Anterior cingulate cortex (tissue), 58 donors: ENCODE results near the gene TNS1.

Experiments used
- DNase-seq, 58 donors: peaks; one replicate each; lab custom pipeline; 2025; lab: John Stamatoyannopoulos, UW

The TNS1 gene

DNA sequence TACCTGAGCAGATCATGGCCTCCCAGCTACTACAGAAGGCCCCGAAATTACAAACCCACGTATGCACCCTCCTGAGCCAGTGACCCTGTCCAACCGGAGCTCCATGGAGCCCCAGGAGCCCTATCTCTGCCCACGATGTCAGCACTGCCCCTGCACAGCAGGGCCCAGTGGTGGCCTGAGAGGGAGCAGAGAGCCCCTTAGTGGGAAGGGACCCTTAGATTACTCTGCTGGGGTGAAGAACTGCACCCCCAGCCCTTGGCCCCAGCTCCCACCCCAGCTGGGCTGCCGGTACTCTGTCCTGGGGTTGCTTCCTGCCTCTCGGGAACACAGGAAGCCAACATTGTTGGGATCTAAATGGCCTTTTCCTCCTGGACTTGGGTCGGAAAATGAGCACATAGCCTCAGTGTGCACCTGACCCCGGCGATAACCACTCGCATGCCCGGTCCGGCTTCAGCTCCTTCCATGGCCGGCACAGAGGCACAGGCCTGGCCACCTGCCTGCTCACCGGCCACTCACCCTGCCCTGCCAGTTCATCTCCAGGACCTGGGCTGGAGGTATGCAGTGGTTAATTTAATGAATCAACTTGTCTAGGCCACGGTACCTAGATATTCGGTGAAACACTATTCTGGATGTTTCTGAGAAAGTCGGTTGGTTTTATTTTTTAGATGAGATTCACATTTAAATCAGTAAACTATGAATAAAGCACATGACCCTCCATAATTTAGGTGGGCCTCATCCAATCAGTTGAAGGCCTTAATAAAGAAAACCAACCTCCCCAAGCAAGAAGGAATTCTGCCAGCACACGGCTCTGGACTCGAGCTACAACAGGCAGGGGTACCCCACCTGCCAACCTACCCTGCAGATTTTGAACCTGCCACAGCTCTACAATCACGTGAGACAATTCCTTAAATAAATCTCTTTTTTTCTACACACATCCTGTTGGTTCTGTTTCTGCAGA, 19.2 kb downstream of the TNS1 start:
- DNase-seq, result no peak

DNA sequence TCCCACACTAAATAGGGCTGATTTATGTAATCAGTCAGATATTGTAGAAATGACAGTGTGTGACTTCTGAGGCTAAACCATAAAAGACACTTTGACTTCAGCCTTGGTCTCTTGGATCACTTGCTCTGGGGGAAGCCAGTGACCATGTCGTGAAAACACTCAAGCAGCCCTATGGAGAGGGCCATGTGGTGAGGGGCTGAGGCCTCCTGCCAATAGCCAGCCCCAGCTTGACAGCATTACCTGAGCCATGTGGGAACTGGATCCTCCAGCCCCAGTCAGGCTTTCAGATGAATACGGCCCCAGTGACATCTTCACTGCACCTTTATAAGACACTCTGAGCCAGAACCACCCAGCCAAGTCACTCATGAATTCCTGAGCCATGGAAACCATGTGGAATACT, 20.8 kb downstream of the TNS1 start:
- DNase-seq, result no peak

DNA sequence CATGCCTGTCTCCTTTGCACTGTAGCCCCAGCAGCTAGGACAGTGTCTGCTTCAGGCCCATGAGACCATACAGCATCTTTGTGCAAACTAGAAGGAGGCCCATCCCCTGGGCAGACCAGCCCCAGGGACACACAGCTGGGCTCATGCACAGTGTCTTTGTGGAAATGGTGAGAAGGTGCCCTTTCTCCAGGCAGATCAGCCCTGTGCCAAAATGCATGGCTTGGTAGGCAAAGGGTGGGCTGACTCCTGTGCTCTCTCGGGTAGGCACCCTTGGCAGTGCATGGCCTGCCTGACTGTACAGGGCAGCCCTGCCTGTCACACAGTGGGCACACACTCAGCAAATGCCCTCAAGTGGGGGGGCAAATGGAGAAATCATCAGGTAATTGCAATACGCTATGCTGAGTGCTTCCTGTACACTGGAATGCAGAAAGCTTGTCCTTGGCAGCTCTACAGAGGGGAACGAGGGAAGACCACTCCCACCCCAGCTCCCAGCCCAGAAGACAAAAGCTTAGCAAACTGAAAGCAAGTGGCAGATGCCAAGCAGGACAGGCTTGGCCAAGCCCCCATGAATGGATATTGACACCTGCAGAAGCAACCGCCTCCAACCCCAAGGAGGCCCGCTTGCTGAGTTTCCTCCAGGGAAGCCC, 21.6 kb downstream of the TNS1 start:
- DNase-seq, result no peak

DNA sequence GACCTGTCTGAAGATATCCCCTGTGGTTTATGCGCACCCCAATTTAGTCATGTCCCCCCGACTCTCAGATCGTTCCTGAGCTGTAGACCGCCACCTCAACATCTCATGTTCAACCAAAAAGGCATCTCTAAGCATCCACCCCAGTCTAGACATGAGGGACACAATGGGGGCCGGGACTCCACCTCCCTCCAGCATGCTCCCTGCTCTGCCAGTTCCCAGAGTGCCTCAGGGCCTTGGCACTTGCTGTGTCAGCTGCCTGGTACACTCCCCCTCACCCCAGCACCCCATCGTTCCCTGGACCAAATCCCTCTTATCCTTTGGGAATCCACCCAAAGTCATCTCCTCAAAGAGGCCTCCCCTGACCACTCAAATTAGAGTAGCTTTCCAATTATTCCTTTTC, 22.2 kb downstream of the TNS1 start:
- peak in 3 of 58 donors; percentile 12 to 14 (median 12) for DNase-seq

DNA sequence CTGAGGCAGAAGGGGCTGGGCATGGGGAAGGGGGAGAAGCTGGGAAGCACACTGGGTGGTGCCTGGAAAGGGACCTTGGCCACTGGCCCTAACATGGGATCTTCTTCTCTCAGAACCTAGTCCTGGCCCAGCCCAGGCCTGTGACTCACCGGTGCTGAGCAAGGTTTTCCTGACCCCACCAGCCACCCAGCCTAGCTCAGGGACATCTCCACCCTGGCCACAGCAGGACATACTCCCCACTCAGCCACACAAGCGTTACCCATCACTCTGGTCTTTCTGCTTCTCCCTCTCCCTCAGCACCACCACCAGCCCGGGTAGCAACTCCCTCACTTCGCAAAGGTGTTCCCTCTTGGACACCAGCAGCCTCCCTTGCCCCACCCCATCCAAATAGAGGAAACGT, 22.8 kb downstream of the TNS1 start:
- DNase-seq, result no peak

DNA sequence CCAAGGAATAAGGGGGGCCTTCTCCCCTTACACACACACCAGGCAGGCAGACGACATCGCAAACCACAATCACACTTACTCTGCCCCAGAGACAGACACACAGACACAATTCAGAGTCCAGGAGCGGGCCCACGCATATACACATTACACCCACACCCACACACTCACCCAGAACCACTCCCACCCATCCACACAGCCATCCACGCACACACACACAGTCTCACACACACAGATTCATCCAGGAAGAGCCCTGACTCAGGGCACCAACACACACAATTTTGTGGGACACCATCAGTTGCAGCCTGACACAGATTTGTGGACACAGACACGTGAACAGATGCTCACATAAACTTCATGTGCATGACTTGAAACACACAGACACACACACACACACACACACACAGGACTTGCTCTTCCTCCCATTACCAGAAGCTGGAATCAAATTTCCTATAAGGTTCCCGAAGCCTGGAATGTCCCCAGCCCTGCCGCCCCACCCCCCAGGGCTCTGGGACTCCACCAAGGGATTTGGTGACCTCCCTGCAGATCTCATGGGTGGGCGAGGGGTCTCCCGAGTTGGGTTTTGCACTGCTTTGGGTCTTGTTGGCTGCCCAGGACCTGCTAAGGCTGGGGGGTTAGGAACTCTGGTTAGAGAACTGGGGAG, 23.5 kb downstream of the TNS1 start:
- DNase-seq, result no peak

DNA sequence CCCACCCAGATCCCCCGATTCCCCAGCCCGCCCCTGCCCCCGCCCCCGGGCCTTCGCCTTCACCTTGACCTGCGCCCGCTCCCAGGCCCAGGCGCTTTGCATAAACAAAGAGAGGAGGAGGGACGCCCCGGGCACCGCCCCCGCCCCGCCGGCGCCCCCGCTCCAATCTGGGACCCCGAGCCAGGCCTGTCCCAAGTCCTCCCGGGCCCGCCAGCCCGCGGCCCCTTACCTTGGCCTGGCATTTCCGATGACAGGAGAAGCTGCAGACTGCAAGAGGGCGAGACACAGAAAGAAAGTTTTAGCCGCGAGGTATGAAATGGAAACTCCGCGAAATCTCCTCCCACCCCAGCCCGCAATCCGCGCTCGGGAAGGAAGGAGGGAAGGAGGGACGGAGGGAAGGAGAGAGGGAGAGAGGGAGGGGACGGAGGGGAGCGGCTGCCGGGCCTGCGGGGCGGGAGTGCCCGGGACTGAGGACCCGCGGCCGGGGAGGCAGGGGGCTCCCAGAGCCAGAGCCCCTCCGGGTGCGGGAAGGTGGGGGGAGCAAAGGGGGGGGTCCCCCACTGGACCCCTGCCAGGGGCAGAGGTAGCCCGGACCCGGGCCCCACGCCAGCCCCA, 24.2 kb downstream of the TNS1 start:
- no peak for DNase-seq

DNA sequence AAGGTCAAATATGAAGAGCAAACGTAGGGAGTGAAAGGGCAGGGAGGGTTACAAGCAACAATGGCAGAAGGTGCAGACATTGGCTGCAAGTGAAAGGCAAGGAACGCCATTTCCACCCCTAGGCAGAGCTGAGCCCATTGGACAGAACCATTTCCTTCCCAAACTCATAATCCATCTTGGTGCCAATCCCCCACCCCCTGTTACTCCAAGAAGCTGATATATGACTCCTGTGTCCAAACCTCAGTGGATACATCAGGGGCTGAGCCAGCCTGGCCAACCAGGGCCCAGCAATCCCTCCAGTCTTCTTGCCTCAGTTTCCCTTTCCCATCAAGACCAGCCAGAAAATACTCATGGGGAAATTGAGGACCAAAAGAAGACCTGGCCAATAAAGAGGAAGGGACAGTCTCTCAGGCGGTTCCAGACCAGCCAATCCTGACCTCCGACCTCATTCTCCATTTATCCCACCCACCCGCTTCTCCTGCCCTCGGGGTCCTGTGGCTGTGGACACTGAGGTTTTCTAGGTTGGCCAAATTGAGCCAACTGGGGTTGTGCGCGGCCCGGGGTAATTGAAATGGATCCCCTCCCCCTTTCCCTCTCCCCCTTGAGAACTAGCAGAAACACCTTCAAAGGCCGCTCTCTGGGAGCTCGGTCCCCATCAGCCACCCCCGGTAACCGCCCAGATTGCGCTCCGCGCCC, 24.8 kb downstream of the TNS1 start:
- no peak for DNase-seq

DNA sequence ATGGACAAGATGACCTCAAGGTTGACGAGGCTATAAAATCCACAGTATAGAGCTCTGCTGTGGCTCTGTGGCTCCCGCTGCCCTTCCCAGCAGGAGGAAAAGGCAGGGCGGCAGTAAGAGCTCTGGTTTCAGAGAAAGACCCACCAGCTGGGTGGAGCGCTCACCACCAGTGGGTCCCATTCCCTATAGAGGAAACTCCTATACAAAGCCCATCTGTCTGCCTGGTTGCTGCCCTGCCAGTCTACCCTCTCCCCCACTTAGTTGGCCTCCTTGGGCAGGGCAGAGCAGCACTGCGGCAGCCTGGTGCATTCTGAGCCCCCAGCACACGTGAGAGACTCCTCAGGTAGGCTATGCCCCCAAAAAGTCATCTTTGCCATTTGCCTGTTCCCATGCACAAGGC, 26.5 kb downstream of the TNS1 start:
- no peak for DNase-seq

DNA sequence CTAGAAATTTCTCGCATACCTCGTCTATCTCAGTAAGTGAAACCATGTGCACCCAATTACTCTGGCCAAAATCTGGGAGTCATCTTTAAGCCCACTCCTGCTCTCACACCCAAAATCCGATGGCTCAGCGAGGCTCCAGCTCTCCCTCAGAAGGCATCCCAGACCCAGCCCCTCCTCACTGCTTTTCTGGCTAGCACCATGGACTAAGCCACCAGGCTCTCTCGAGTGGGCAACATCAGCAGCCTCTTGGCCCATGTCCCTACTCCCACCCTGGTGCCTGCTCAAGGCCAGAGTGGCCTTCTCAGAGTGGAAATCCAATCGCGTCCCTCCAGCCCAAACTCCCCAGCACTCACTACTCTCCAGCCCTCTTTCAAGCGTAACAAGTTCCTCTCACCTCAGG, 27.2 kb downstream of the TNS1 start:
- no peak for DNase-seq

DNA sequence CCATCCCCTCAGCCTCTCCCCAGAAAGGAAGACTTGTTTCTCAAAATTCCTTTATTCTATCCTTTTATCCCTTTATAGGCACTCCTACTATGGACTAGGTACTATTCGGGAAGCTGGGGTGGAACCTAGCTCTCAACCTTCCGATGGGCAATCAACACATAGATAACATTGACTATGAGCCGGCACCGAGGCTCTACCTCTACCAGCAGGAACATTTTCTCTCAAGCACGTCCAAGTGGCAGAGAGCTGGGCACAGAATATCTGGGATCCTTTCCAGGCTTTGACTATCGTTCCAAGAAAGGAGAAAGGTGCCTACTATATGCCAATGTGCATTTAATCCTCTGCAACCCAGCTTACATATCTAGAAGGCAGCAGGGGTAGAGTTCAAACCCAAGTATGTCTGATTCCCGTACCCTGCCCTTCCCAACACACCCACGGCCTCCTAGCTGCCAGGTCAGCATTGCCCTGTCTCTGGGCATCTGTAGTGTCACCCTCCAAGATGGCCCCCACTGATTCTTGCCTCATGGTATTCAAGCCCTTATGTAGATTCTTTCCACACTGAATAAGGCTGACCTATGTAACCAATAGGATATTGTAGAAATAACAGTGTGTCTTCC, 28.3 kb downstream of the TNS1 start:
- DNase-seq, result no peak

DNA sequence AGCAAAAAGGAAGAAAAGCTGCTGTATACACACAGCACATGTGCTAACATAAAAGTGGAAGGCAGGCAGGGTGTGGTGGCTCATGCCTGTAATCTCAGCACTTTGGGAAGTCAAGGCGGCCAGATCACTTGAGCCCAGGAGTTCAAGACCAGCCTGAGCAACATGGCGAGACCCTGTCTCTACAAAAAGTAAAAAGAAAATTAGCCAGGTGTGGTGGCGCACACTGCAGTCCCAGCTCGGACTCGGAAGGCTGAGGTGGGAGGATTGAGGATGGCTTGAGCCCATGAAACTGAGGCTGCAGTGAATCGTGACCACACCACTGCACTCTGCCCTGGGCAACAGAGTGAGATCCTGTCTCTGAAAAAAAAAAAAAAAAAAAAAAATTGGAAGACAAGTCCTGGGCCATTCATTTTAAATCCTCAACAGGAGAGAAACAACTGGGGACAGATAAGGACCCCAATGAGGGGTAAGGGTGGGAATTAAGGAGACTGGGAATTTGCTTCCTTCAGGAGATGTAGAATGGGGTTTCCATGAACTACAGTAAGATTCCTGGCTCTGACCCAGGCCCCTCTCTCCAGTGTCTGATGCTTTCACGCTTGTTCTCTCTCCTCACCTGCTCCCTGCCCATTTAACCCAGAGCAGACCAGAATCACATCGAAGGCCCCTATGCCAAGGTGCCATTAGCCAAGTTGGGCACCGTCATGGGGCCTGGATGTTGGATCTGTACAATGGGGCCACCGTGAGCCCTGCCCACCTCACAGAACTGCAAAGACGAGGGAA, 29.6 kb downstream of the TNS1 start:
- DNase-seq, result no peak

DNA sequence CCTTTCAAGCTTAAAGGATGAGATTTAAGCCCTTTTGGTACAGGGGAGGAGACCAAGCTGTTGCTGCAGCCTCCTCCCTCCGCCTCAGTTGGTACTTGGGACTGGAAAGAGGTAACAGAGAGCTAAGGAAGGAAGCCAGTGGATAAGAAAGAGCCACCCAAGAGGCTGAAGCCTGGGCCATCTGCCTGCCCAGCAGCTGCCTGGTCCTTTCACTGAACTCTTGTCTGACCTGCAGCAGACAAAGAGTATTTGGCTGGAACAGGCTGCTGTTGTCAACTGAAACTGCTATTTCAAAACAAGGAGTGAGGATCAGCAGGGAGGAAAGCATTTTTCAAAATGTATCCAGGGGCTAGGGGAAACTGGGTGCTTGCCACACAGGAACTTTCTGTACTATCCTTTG, 30.3 kb downstream of the TNS1 start:
- peak in 1 of 58 donors; percentile 39 for DNase-seq

DNA sequence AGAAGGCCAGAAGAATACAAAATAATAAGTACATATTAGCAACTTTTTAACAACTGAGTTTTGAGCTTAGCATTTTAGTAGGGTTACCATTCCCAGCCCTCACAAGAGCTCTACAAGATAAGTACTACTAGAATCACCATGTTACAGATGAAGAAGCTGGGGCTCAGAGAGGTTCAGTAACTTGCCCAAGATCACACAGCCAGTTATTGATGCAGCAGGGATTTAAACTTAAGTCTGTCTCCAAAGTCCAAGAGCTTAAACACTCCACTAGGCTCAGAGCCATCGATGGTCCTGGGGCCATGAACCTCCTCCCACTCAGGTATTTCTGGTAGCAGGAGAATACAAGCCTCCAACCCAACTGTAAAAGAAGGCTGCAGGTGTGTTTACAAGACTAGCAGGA, 30.8 kb downstream of the TNS1 start:
- no peak for DNase-seq

DNA sequence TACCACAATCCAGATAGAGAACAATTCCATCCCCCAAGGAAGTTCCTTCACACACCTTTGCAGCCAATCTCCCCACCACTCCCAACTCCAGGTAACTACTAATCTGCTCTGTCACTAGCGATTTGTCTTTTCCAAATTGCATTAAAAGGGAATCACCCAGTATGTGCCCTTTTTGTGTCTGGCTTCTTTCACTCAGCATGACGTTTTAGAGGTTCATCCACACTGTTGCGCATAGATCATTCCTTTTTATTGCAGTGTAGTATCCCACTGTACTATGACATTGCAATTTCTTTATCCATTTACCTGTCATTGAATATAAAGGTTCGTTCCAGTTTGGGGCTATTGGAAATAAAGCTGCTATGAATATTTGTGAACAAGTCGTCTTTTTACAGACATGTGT, 31.6 kb downstream of the TNS1 start:
- no peak for DNase-seq

DNA sequence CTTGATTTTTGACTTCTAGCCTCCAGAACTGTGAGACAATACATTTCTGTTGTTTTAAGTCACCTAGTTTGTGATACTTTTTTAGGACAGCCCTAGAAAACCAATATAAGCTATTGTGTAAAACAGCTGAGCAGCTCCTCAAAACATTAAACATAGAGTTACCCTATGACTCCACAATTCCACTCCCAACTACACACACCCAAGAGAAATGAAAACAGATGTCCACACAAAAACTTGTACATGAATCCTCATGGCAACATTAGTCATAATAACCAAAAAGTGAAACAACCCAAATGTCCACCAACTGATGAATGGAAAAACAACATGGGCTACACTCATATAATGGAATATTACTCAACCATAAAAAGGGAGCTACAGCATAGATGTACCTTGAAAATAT, 32.6 kb downstream of the TNS1 start:
- DNase-seq, result no peak

DNA sequence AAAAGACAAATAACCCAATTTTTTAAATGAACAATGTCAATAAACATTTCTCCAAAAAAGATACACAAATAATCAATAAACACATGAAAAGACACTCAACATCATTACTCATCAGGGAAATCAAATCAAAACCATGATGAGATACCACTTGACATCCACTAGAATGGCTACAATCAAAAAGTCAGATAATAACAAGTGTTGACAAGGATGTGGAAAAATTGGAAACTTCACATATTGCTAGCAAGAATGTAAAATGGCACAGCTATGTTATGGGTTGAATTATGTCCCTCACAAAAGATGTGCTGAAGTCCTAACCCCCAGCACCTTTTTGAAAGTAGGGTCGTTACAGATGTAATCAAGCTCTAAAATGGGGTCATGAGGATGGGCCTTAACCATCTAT, 33.2 kb downstream of the TNS1 start:
- DNase-seq, result no peak

DNA sequence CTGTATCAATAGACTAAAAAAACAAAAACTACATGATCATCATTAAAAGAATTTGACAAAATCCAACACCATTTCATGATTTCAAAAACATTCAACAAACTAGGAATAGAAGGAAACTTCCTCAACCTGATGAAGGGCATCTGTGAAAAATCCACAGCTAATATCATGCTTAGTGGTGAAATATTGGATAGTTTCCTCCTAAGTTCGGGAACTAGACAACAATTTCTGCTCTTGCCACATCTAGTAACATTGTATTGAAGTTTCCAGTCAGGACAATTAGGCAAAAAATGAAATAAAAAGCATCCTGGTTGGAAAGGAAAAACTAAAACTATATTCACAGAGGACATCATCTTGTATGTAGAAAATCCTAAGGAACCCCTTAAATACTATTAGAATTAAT, 34.8 kb downstream of the TNS1 start:
- no peak for DNase-seq

DNA sequence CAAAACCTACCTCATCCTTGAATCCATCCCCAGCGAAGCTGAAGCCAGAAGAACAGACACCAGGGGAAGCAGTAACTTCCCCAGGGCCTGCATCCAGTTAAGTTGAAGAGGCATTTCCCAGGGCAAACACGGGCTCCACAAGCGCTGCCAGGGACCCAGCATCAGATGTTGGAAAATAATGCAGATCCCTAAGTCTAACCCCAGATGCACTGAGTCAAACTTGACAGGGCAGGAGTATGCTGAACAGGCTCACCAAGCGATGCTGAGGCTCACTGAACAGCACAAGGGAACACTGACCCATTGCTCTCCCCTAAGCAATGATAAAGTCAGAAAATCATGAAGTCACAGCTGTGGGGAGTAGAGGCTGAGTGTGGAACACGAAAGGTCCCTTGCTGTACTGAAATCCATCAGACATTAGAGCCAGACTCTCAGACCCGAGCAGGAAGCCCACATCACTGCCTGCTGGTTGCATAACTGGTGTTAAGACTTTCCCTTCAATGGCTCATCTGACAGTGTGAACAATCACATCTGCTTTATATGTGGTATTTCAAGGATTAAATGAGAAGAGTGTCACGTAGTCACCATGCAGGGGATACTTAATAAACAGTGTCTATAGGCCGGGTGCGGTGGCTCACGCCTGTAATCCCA, 36.2 kb downstream of the TNS1 start:
- DNase-seq, result no peak
